ENCODE measurements around the gene RFESD. TPM values are rescaled to one million over a fixed set of nuclear protein-coding genes. Genes with fewer than 3 reads are reported as not detected.

RFESD gene
- total RNA-seq, 4 donors from 2014 or later = 0.89 to 2.6 (median 1.8) TPM

DNA sequence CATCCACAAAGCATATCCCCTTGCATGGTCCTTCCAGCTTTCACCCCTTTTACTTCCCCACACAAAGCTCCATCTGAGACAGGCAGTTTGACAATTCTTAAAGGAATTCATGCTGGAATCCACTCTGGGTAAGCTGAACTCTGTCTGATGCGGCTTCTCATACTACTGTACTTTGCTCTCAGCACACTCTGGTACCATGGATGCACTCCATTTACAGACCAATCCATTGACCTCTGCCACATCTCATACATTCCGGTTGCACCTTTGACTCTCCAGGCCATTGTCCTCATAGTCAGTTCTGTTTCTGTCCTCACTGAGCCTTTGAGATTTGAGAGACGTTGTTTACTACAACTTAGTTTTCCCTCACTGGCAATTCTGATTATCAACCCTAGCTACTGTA lies 24.0 kb downstream of the RFESD start:
- H3K27ac ChIP-seq = peak overlapping the region in 3 of 4 donors; percentile 10 to 84 (median 73)
- H3K4me1 ChIP-seq = peaks cover 3 to 23% (median 13%) of the 10 kb centered on the region in 3 donors
- WGBS, 2 donors (ENCODE audit: low coverage in 1 of 2) = 89 to 91% methylated on average over 3 of the region's 3 CpGs
- H3K4me3 ChIP-seq = no peak overlapping the region
- no peaks in the 10 kb centered on the region for H3K27me3 ChIP-seq
- H3K9me3 ChIP-seq = no peaks in the 10 kb centered on the region
- ATAC-seq = no peak
- no peak for TF ChIP-seq EP300 (IDR thresholded peaks at IDR 0.05)
- TF ChIP-seq, protein P1, sequence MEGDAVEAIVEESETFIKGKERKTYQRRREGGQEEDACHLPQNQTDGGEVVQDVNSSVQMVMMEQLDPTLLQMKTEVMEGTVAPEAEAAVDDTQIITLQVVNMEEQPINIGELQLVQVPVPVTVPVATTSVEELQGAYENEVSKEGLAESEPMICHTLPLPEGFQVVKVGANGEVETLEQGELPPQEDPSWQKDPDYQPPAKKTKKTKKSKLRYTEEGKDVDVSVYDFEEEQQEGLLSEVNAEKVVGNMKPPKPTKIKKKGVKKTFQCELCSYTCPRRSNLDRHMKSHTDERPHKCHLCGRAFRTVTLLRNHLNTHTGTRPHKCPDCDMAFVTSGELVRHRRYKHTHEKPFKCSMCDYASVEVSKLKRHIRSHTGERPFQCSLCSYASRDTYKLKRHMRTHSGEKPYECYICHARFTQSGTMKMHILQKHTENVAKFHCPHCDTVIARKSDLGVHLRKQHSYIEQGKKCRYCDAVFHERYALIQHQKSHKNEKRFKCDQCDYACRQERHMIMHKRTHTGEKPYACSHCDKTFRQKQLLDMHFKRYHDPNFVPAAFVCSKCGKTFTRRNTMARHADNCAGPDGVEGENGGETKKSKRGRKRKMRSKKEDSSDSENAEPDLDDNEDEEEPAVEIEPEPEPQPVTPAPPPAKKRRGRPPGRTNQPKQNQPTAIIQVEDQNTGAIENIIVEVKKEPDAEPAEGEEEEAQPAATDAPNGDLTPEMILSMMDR (IDR thresholded peaks at IDR 0.05) = no peak
- no peak for TF ChIP-seq POLR2A (IDR thresholded peaks at IDR 0.05)
- TF ChIP-seq POLR2AphosphoS5 (IDR thresholded peaks at IDR 0.05) = no peak
- H3K36me3 ChIP-seq = no peaks in the 10 kb centered on the region

- Histone ChIP-seq H3K27me3 (no peaks in the 10 kb centered on the region), H3K4me1 (peaks cover 3 to 23% (median 13%) of the 10 kb centered on the region in 3 donors), H3K36me3 (no peaks in the 10 kb centered on the region), H3K4me3 (no peak overlapping the region), H3K27ac (no peak overlapping the region), H3K9me3 (no peaks in the 10 kb centered on the region)
- 67% methylated on average over 1 of the region's 1 CpG; no CpG with 5 or more reads in 1 of the 2 donors for WGBS, 2 donors (ENCODE audit: low coverage in 1 of 2)
- TF ChIP-seq, protein P1 (IDR thresholded peaks at IDR 0.05) = no peak
- ATAC-seq = no peak
Measured at GRCh38 chr5:95671826-95672225, 25.2 kb downstream of the RFESD start.

- Histone ChIP-seq H3K4me1 (peaks cover 3 to 23% (median 13%) of the 10 kb centered on the region in 3 donors), H3K4me3 (no peak overlapping the region), H3K9me3 (no peaks in the 10 kb centered on the region), H3K27me3 (no peaks in the 10 kb centered on the region), H3K36me3 (no peaks in the 10 kb centered on the region), H3K27ac (no peak overlapping the region)
- TF ChIP-seq, protein P1 (IDR thresholded peaks at IDR 0.05) = no peak
- TF ChIP-seq POLR2AphosphoS5 (IDR thresholded peaks at IDR 0.05) (no peak), POLR2A (IDR thresholded peaks at IDR 0.05) (no peak), EP300 (IDR thresholded peaks at IDR 0.05) (no peak)
- ATAC-seq = no peak
Measured at GRCh38 chr5:95672641-95673040, 26.1 kb downstream of the RFESD start.

DNA sequence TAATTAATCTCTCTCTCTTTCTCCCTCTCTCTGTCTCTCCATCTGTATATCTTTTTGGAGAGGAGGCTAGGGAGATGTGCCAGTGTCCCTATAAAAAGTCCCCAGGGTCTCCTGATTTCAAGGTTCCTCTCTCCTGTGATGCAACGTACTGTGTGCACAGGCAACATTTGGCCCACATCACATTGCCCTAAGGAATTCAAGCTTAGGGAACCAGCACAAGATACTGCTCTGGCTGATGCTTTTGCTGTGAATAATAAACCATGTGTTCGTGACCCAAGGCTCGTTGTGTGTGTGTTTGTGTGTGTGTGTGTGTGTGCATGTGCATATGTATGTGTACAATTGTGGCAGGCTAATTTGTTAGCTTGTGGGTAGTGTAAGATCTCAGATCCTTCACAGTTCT lies 26.5 kb downstream of the RFESD start:
- Histone ChIP-seq H3K36me3 (no peaks in the 10 kb centered on the region), H3K27me3 (no peaks in the 10 kb centered on the region), H3K4me1 (peaks cover 3 to 23% (median 13%) of the 10 kb centered on the region in 3 donors), H3K27ac (no peak overlapping the region), H3K9me3 (no peaks in the 10 kb centered on the region), H3K4me3 (no peak overlapping the region)
- peak; percentile 42 for ATAC-seq
- WGBS, 2 donors (ENCODE audit: low coverage in 1 of 2) = 41 to 57% methylated on average over 2 of the region's 3 CpGs
- TF ChIP-seq POLR2A (IDR thresholded peaks at IDR 0.05) = no peak
- TF ChIP-seq, protein P1 (IDR thresholded peaks at IDR 0.05) = no peak
- no peak for TF ChIP-seq POLR2AphosphoS5 (IDR thresholded peaks at IDR 0.05)
- TF ChIP-seq EP300 (IDR thresholded peaks at IDR 0.05) = no peak

- H3K27me3 ChIP-seq = no peaks in the 10 kb centered on the region
- no peak for ATAC-seq
- no peaks in the 10 kb centered on the region for H3K9me3 ChIP-seq
- WGBS, 2 donors (ENCODE audit: low coverage in 1 of 2) = no CpG with 5 or more reads among the region's 1 CpG
- no peak within 1 kb of the TSS for H3K4me3 ChIP-seq
- H3K36me3 ChIP-seq = no peaks in the 10 kb centered on the region
- no peaks in the 10 kb centered on the region for H3K4me1 ChIP-seq
- no peak within 1 kb of the TSS for H3K27ac ChIP-seq
- TF ChIP-seq POLR2A (IDR thresholded peaks at IDR 0.05) (no peak), POLR2AphosphoS5 (IDR thresholded peaks at IDR 0.05) (no peak), EP300 (IDR thresholded peaks at IDR 0.05) (no peak)
- TF ChIP-seq, protein P1 (IDR thresholded peaks at IDR 0.05) = no peak
Measured at GRCh38 chr5:95682891-95683290, 36.3 kb downstream of the RFESD start, which contains the start of gene SPATA9. Gene SPATA9 (minus strand): TSS chr5:95682991. CDS start chr5:95682854, 137 bp downstream.
